BLaER1 (cell line): ENCODE results near the gene SLC28A1.

Experiments
- H3K27ac ChIP-seq: shearing (Covaris generic); formaldehyde crosslinking; 2 replicates; pipeline ENCODE4 v1.8.1; 2022
- H3K27me3 ChIP-seq: shearing (Covaris generic); formaldehyde crosslinking; 2 replicates; pipeline ENCODE4 v1.8.1; 2022
- H3K36me3 ChIP-seq: shearing (Covaris generic); formaldehyde crosslinking; 2 replicates; pipeline ENCODE4 v1.8.1; 2022
- H3K4me1 ChIP-seq: shearing (Covaris generic); formaldehyde crosslinking; 2 replicates; pipeline ENCODE4 v1.8.1; 2022
- H3K4me2 ChIP-seq: shearing (Covaris generic); formaldehyde crosslinking; 2 replicates; pipeline ENCODE4 v1.8.1; 2022
- H3K4me3 ChIP-seq: shearing (Covaris generic); formaldehyde crosslinking; 2 replicates; pipeline ENCODE4 v1.8.1; 2022
- H3K9ac ChIP-seq: shearing (Covaris generic); formaldehyde crosslinking; 2 replicates; pipeline ENCODE4 v1.8.1; 2022
- H3K9me3 ChIP-seq: shearing (Covaris generic); formaldehyde crosslinking; 2 replicates; pipeline ENCODE4 v1.8.1; 2022
- H4K20me1 ChIP-seq: shearing (Covaris generic); formaldehyde crosslinking; 2 replicates; pipeline ENCODE4 v1.8.1; 2022
- Cebpa-rat ChIP-seq: shearing (Covaris generic); IDR thresholded peaks from 2 replicates; pipeline ENCODE4 v1.8.1; 2022

Gene SLC28A1

GRCh38 chr15:84861781-84862180 is 22.7 kb upstream of the SLC28A1 start:
- no peaks in the 10 kb centered on the region for H3K4me1 ChIP-seq
- no peak overlapping the region for H3K4me2 ChIP-seq
- no peaks in the 10 kb centered on the region for H4K20me1 ChIP-seq
- H3K36me3 ChIP-seq: no peaks in the 10 kb centered on the region
- H3K27ac ChIP-seq: no peak overlapping the region
- H3K9me3 ChIP-seq: no peaks in the 10 kb centered on the region
- H3K4me3 ChIP-seq: no peak overlapping the region
- H3K27me3 ChIP-seq: no peaks in the 10 kb centered on the region
- TF ChIP-seq Cebpa-rat: no peak
- H3K9ac ChIP-seq: no peak overlapping the region

- no peaks in the 10 kb centered on the region for H4K20me1 ChIP-seq
- no peak overlapping the region for H3K9ac ChIP-seq
- no peaks in the 10 kb centered on the region for H3K9me3 ChIP-seq
- no peak overlapping the region for H3K4me3 ChIP-seq
- H3K27me3 ChIP-seq: no peaks in the 10 kb centered on the region
- H3K4me1 ChIP-seq: no peaks in the 10 kb centered on the region
- H3K4me2 ChIP-seq: no peak overlapping the region
- H3K36me3 ChIP-seq: no peaks in the 10 kb centered on the region
- TF ChIP-seq Cebpa-rat: no peak
- no peak overlapping the region for H3K27ac ChIP-seq
Observed at GRCh38 chr15:84862214-84862975, 22.1 kb upstream of the SLC28A1 start.

GRCh38 chr15:84863565-84864443 is 20.7 kb upstream of the SLC28A1 start:
- Histone ChIP-seq H3K36me3 (no peaks in the 10 kb centered on the region), H3K27me3 (no peaks in the 10 kb centered on the region), H4K20me1 (no peaks in the 10 kb centered on the region), H3K27ac (no peak overlapping the region), H3K9ac (no peak overlapping the region), H3K4me1 (peaks cover 4% of the 10 kb centered on the region; the same call in 1 of the 2 replicates), H3K4me2 (no peak overlapping the region), H3K4me3 (no peak overlapping the region), H3K9me3 (no peaks in the 10 kb centered on the region)
- no peak for TF ChIP-seq Cebpa-rat

GRCh38 chr15:84864444-84864795 is 20.0 kb upstream of the SLC28A1 start:
- no peak overlapping the region for H3K4me2 ChIP-seq
- H3K9me3 ChIP-seq: no peaks in the 10 kb centered on the region
- no peak overlapping the region for H3K4me3 ChIP-seq
- no peak overlapping the region for H3K9ac ChIP-seq
- no peak for TF ChIP-seq Cebpa-rat
- H3K36me3 ChIP-seq: no peaks in the 10 kb centered on the region
- H3K27ac ChIP-seq: no peak overlapping the region
- peaks cover 7% of the 10 kb centered on the region; the same call in 1 of the 2 replicates for H3K4me1 ChIP-seq
- no peaks in the 10 kb centered on the region for H3K27me3 ChIP-seq
- no peaks in the 10 kb centered on the region for H4K20me1 ChIP-seq

GRCh38 chr15:84865074-84865569 is 19.3 kb upstream of the SLC28A1 start:
- H3K36me3 ChIP-seq: no peaks in the 10 kb centered on the region
- TF ChIP-seq Cebpa-rat: no peak
- H3K4me3 ChIP-seq: no peak overlapping the region
- H3K4me2 ChIP-seq: no peak overlapping the region
- H3K9me3 ChIP-seq: no peaks in the 10 kb centered on the region
- no peak overlapping the region for H3K9ac ChIP-seq
- no peaks in the 10 kb centered on the region for H3K27me3 ChIP-seq
- no peak overlapping the region for H3K27ac ChIP-seq
- peaks cover 7% of the 10 kb centered on the region; the same call in 1 of the 2 replicates for H3K4me1 ChIP-seq
- H4K20me1 ChIP-seq: no peaks in the 10 kb centered on the region

GRCh38 chr15:84868037-84868880 is 16.2 kb upstream of the SLC28A1 start:
- H4K20me1 ChIP-seq: no peaks in the 10 kb centered on the region
- H3K9me3 ChIP-seq: no peaks in the 10 kb centered on the region
- no peaks in the 10 kb centered on the region for H3K27me3 ChIP-seq
- H3K36me3 ChIP-seq: no peaks in the 10 kb centered on the region
- no peak overlapping the region for H3K27ac ChIP-seq
- H3K4me1 ChIP-seq: peaks cover 7% of the 10 kb centered on the region; the same call in 1 of the 2 replicates
- no peak overlapping the region for H3K4me3 ChIP-seq
- no peak overlapping the region for H3K4me2 ChIP-seq
- no peak overlapping the region for H3K9ac ChIP-seq
- no peak for TF ChIP-seq Cebpa-rat

GRCh38 chr15:84869510-84869909 is 15.0 kb upstream of the SLC28A1 start:
- Histone ChIP-seq H3K4me2 (no peak overlapping the region), H3K27me3 (no peaks in the 10 kb centered on the region), H3K9ac (no peak overlapping the region), H3K36me3 (no peaks in the 10 kb centered on the region), H3K27ac (peak overlapping the region; percentile 13; the same call in 1 of the 2 replicates), H3K9me3 (no peaks in the 10 kb centered on the region), H3K4me3 (no peak overlapping the region), H3K4me1 (peaks cover 7% of the 10 kb centered on the region; the same call in 1 of the 2 replicates), H4K20me1 (no peaks in the 10 kb centered on the region)
- TF ChIP-seq Cebpa-rat: no peak

- Histone ChIP-seq H3K4me1 (peaks cover 7% of the 10 kb centered on the region; the same call in 1 of the 2 replicates), H3K36me3 (no peaks in the 10 kb centered on the region), H3K4me3 (no peak overlapping the region), H3K4me2 (no peak overlapping the region), H3K9me3 (no peaks in the 10 kb centered on the region), H3K27me3 (no peaks in the 10 kb centered on the region), H3K9ac (no peak overlapping the region), H3K27ac (no peak overlapping the region), H4K20me1 (no peaks in the 10 kb centered on the region)
- TF ChIP-seq Cebpa-rat: no peak
Observed at GRCh38 chr15:84871428-84871985, 13.0 kb upstream of the SLC28A1 start.
